A549 (cell line): ENCODE measurements around the gene ARHGAP23. TPM values are rescaled to one million over a fixed set of nuclear protein-coding genes. Genes with fewer than 3 reads are reported as not detected.
A peak's percentile ranks its signal among the peaks of the same experiment; 100 is the strongest.

ENCODE experiments used
- ATAC-seq, 2 experiments: fragments of 200-7000 bp in 1 of 2; fragments of >200 bp in 1 of 2; cut with Nextera tagmentation in 1 of 2; cut with Tn5 transposase in 1 of 2; 3 replicates each; pipeline versions ENCODE4 v1.8.0 to v1.9.1; 2018 to 2020; ENCODE audit warnings: mild to moderate bottlenecking in 1 of 2, moderate library complexity in 1 of 2
- CTCF ChIA-PET: fragments of 300-600 bp; sonication (Branson Sonifier 250); formaldehyde crosslinking; extraction: SDS; loops from one replicate; lab custom pipeline; 2021; ENCODE audit warnings: antibody characterized with exemption, inconsistent platforms; lab: Yijun Ruan, JAX
- POLR2A ChIA-PET: fragments of 350-600 bp; formaldehyde crosslinking; extraction: SDS; loops from one replicate; lab custom pipeline; 2021; ENCODE audit warnings: antibody characterized with exemption, inconsistent platforms; lab: Yijun Ruan, JAX
- DNase-seq, 2 experiments: peaks; one replicate each; pipeline versions ENCODE4 v3.0.0 to v3.0.0-alpha.2; 2011 to 2016; ENCODE audit warnings: low read depth in 1 of 2, low spot score in 1 of 2
- FAIRE-seq: peaks from 2 replicates; lab custom pipeline; 2011; peaks lifted over from hg19 to GRCh38; lab: Jason Lieb, UNC
- H3K27ac ChIP-seq, 2 experiments: fragments of >200 bp; sonication (Bioruptor Twin); formaldehyde crosslinking; 3 replicates each; pipeline ENCODE4 v1.5.1; 2016 to 2017
- H3K4me1 ChIP-seq: fragments of >200 bp; sonication (Bioruptor Twin); formaldehyde crosslinking; 3 replicates; pipeline ENCODE4 v1.6.1; 2016
- H3K4me2 ChIP-seq: fragments of >200 bp; sonication (Bioruptor Twin); formaldehyde crosslinking; 3 replicates; pipeline ENCODE4 v1.6.1; 2016
- H3K4me3 ChIP-seq: fragments of >200 bp; sonication (Bioruptor Twin); formaldehyde crosslinking; 3 replicates; pipeline ENCODE4 v1.5.1; 2016
- H3K9me3 ChIP-seq: fragments of >200 bp; sonication (Bioruptor Twin); formaldehyde crosslinking; 3 replicates; pipeline ENCODE4 v1.6.1; 2016
- BHLHE40 ChIP-seq: IDR thresholded peaks from 2 replicates; pipeline ENCODE4 v1.6.1; 2012; ENCODE audit warnings: low read depth, low read length, inconsistent platforms
- CEBPB ChIP-seq, 2 experiments: fragments of >200 bp in 1 of 2; sonication (Bioruptor Twin) in 1 of 2; formaldehyde crosslinking in 1 of 2; IDR thresholded peaks; 2 replicates each; pipeline ENCODE4 v1.6.1; 2012 to 2016
- ESRRA ChIP-seq: fragments of 150-350 bp; IDR thresholded peaks from 2 replicates; pipeline ENCODE4 v1.6.1; 2014; ENCODE audit warnings: mild to moderate bottlenecking, low read length, borderline replicate concordance
- FOXS1 ChIP-seq: fragments of 250-450 bp; sonication (Bioruptor Pico); IDR thresholded peaks from 2 replicates; pipeline ENCODE4 v1.5.0; 2020; ENCODE audit warnings: mild to moderate bottlenecking, moderate library complexity
- HDAC2 ChIP-seq: fragments of 200-600 bp; sonication (generic); IDR thresholded peaks from 2 replicates; pipeline ENCODE4 v1.6.1; 2016
- JUN ChIP-seq, 2 experiments: fragments of >200 bp; sonication (Bioruptor Twin); formaldehyde crosslinking; IDR thresholded peaks; 2 replicates in 1 of 2; 3 replicates in 1 of 2; pipeline ENCODE4 v1.6.1; 2016 to 2017
- JUNB ChIP-seq: fragments of >200 bp; sonication (Bioruptor Twin); formaldehyde crosslinking; IDR thresholded peaks from 2 replicates; pipeline ENCODE4 v1.6.1; 2016
- MAFK ChIP-seq: fragments of 450-650 bp; IDR thresholded peaks from 2 replicates; pipeline ENCODE4 v1.6.1; 2014; ENCODE audit not compliant: partially characterized antibody
- POLR2A ChIP-seq: IDR thresholded peaks from 2 replicates; pipeline ENCODE4 v1.6.1; 2012; ENCODE audit warnings: mild to moderate bottlenecking, low read length
- SMC3 ChIP-seq: fragments of >200 bp; sonication (Bioruptor Twin); formaldehyde crosslinking; IDR thresholded peaks from 3 replicates; pipeline ENCODE4 v1.6.1; 2018; ENCODE audit warnings: inconsistent platforms
- TFCP2L1 ChIP-seq: fragments of 250-450 bp; sonication (Bioruptor Pico); IDR thresholded peaks from 2 replicates; pipeline ENCODE4 v1.5.0; 2021; ENCODE audit warnings: mild to moderate bottlenecking
- ZNF302 ChIP-seq: fragments of 250-450 bp; sonication (Bioruptor Pico); IDR thresholded peaks from 2 replicates; pipeline ENCODE4 v1.9.0; 2021; ENCODE audit warnings: inconsistent platforms, mild to moderate bottlenecking, moderate library complexity
- WGBS: methylation state at CpG from one replicate; pipeline ENCODE4 v1.1.6; 2017; ENCODE audit errors: missing lambda C conversion rate; 5-methylcytosine and 5-hydroxymethylcytosine counted together
- polyA minus RNA-seq: library from RNA; depleted of rRNA, polyadenylated mRNA; stranded (reverse); fragments of >200 nt; gene quantifications from 2 replicates; pipeline ENCODE4 v1.2.3, GENCODE V29; 2011; rRNA and poly(A)+ RNA removed
- polyA plus RNA-seq, 4 experiments: library from polyadenylated mRNA; depleted of rRNA in 3 of 4; stranded (reverse); fragments of >200 nt; fragmentation: RNase III in 1 of 4; extraction: RNeasy Plus Mini Kit Qiagen cat#74134 plus additional on column Dnase treatment in 1 of 4; gene quantifications; 2 replicates in 3 of 4; 3 replicates in 1 of 4; pipeline ENCODE4 v1.2.3, GENCODE V29; 2011 to 2017
- TF ChIP-seq, protein P1 (sequence below): fragments of >200 bp; sonication (Bioruptor Twin); formaldehyde crosslinking; IDR thresholded peaks from 3 replicates; pipeline ENCODE4 v1.6.1; 2016
- TF ChIP-seq, protein P2 (sequence below): fragments of 250-450 bp; sonication (Bioruptor Pico); IDR thresholded peaks from 2 replicates; pipeline ENCODE4 v1.5.0; 2021; ENCODE audit warnings: mild to moderate bottlenecking, moderate library complexity, borderline replicate concordance

ARHGAP23 gene, protein sequence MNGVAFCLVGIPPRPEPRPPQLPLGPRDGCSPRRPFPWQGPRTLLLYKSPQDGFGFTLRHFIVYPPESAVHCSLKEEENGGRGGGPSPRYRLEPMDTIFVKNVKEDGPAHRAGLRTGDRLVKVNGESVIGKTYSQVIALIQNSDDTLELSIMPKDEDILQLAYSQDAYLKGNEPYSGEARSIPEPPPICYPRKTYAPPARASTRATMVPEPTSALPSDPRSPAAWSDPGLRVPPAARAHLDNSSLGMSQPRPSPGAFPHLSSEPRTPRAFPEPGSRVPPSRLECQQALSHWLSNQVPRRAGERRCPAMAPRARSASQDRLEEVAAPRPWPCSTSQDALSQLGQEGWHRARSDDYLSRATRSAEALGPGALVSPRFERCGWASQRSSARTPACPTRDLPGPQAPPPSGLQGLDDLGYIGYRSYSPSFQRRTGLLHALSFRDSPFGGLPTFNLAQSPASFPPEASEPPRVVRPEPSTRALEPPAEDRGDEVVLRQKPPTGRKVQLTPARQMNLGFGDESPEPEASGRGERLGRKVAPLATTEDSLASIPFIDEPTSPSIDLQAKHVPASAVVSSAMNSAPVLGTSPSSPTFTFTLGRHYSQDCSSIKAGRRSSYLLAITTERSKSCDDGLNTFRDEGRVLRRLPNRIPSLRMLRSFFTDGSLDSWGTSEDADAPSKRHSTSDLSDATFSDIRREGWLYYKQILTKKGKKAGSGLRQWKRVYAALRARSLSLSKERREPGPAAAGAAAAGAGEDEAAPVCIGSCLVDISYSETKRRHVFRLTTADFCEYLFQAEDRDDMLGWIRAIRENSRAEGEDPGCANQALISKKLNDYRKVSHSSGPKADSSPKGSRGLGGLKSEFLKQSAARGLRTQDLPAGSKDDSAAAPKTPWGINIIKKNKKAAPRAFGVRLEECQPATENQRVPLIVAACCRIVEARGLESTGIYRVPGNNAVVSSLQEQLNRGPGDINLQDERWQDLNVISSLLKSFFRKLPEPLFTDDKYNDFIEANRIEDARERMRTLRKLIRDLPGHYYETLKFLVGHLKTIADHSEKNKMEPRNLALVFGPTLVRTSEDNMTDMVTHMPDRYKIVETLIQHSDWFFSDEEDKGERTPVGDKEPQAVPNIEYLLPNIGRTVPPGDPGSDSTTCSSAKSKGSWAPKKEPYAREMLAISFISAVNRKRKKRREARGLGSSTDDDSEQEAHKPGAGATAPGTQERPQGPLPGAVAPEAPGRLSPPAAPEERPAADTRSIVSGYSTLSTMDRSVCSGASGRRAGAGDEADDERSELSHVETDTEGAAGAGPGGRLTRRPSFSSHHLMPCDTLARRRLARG (N-terminal part only)
- 4.8 and 5.5 TPM in 2 replicates for polyA plus RNA-seq (2011; rRNA removed)
- polyA plus RNA-seq (2012; cell fraction: cytosol; rRNA removed): 7.7 and 9.3 TPM in 2 replicates
- 13.6 and 17.6 TPM in 2 replicates for polyA plus RNA-seq (2012; cell fraction: nucleus; rRNA removed)
- 32.5 to 46.0 TPM (median 32.6 TPM) in 3 replicates for polyA plus RNA-seq (2017; fragmentation: RNase III; extraction: RNeasy Plus Mini Kit Qiagen cat#74134 plus additional on column Dnase treatment)
- 7.1 and 11.2 TPM in 2 replicates for polyA minus RNA-seq

DNA sequence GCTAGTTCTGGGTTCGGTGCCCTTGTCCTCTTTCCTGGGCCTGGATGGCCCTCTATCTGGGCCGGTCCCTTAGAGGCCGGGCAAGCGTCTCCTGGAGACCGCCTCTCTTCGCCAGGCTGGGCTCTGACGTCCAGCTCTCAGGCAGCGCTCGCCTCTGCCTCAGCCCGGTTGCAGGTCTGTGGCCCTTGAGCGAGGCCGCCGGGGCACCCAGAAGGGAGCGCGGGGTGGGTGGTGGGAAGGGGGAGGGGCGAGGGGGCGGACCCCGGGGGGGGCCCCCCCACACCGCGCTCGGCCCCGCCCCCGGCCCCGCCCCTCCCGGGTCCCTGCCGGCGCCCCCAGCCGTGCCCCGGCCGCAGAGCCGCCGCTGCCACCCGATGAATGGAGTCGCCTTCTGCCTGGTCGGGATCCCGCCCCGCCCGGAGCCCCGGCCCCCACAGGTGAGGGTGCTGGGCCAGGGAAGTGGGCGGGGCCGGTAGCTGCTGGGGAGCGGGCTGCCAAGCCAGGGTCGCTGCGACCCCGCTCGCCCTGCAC lies at the start of gene ARHGAP23:
TSS of gene ARHGAP23 (plus strand) at position 353 of the 531 bp plus-strand sequence. CDS start at position 375, 22 bp downstream.
- TF ChIP-seq HDAC2 (no peak), SMC3 (0 out of 3 replicates have a peak, but pooled peaks have one; percentile 4), BHLHE40 (no peak), POLR2A (peak; percentile 40), JUNB (no peak), TFCP2L1 (CRISPR knock-in tag) (no peak), MAFK (no peak), ESRRA (no peak), CEBPB (IDR thresholded peaks at IDR 0.05) (no peak)
- TF ChIP-seq, protein P1, sequence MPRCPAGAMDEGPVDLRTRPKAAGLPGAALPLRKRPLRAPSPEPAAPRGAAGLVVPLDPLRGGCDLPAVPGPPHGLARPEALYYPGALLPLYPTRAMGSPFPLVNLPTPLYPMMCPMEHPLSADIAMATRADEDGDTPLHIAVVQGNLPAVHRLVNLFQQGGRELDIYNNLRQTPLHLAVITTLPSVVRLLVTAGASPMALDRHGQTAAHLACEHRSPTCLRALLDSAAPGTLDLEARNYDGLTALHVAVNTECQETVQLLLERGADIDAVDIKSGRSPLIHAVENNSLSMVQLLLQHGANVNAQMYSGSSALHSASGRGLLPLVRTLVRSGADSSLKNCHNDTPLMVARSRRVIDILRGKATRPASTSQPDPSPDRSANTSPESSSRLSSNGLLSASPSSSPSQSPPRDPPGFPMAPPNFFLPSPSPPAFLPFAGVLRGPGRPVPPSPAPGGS: 0 out of 3 replicates have a peak, but pooled peaks have one; percentile 24
- no peaks in the 10 kb centered on the region for H3K9me3 ChIP-seq
- peak within 1 kb of the TSS; percentile 77 to 95 for H3K27ac ChIP-seq
- CTCF ChIA-PET: interaction anchor here (0.7 to 9.3 kb wide), 9 partner anchors 9 to 240 kb away, joined by 3 to 80 read pairs (median 5); no protein-coding TSS in a partner anchor
- ATAC-seq (peak; percentile 62 to 64), DNase-seq (peak; percentile 57 to 60), FAIRE-seq (no peak)
- POLR2A ChIA-PET: interaction anchor here (0.5 to 0.9 kb wide), 3 partner anchors 39 to 79 kb away, joined by 3 read pairs; no protein-coding TSS in a partner anchor
- 0% methylated on average over 2 of the region's 46 CpGs for WGBS
- H3K4me2 ChIP-seq: peak within 1 kb of the TSS; percentile 88
- H3K4me1 ChIP-seq: peaks cover 29% of the 10 kb centered on the region
- H3K4me3 ChIP-seq: peak within 1 kb of the TSS; percentile 90

DNA sequence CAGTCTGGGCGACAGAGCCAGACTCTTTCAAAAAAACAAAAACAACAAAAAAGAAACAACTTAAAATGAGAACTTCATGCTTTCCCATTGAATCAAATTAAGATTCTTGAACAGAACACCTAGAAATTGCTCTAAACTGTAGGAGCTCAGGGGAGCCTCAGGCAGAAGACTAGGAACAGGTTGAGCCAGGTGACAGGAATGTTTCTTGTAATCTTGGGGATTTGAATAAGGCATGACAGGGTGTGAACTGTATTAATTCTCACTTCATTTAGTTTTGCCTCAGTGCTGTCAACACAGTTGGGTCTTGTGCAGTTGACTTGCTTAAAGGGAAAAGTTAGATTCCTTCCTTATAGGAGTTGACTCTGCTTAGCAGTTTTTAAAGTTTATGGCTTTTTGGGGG lies 48.8 kb upstream of the ARHGAP23 start:
- Histone ChIP-seq H3K4me3 (no peak overlapping the region), H3K4me2 (no peak overlapping the region), H3K9me3 (no peaks in the 10 kb centered on the region), H3K4me1 (no peaks in the 10 kb centered on the region), H3K27ac (no peak overlapping the region)
- POLR2A ChIA-PET: no interaction called here
- no peak for DNase-seq
- 90% methylated on average over 1 of the region's 1 CpG for WGBS
- CTCF ChIA-PET: interaction anchor here (0.6 to 4.4 kb wide), 8 partner anchors 10 to 356 kb away, joined by 3 to 12 read pairs (median 4); partner anchors contain the start of gene SOCS7
- FAIRE-seq: no peak
- TF ChIP-seq CEBPB (IDR thresholded peaks at IDR 0.05): no peak
- TF ChIP-seq FOXS1 (CRISPR knock-in tag): no peak
- TF ChIP-seq, protein P2, sequence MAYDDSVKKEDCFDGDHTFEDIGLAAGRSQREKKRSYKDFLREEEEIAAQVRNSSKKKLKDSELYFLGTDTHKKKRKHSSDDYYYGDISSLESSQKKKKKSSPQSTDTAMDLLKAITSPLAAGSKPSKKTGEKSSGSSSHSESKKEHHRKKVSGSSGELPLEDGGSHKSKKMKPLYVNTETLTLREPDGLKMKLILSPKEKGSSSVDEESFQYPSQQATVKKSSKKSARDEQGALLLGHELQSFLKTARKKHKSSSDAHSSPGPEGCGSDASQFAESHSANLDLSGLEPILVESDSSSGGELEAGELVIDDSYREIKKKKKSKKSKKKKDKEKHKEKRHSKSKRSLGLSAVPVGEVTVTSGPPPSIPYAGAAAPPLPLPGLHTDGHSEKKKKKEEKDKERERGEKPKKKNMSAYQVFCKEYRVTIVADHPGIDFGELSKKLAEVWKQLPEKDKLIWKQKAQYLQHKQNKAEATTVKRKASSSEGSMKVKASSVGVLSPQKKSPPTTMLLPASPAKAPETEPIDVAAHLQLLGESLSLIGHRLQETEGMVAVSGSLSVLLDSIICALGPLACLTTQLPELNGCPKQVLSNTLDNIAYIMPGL: no peak
- TF ChIP-seq ZNF302 (CRISPR knock-in tag): no peak
- TF ChIP-seq JUN (IDR thresholded peaks at IDR 0.05): no peak
- ATAC-seq: no peak
